Spleen (tissue), 11 donors: Measurements from ENCODE around the gene PCED1A. TPM values are rescaled to one million over a fixed set of nuclear protein-coding genes. Genes with fewer than 3 reads are reported as not detected.

Experiments used
- DNase-seq: peaks from one replicate; pipeline ENCODE4 v3.0.0-alpha.2; 2020
- H3K27ac ChIP-seq, 8 donors: fragments of 200-600 bp; sonication (generic) in 7 of 8; 1 replicate in 4 of 8; 2 replicates in 4 of 8; pipeline versions ENCODE4 v1.5.0 to v1.8.0; 2016 to 2021; ENCODE audit warnings: inconsistent platforms in 4 of 8, mild to moderate bottlenecking in 4 of 8, moderate library complexity in 1 of 8
- H3K27me3 ChIP-seq, 7 donors: fragments of 200-600 bp; sonication (generic) in 6 of 7; replicated peaks in 1 of 7; 1 replicate in 4 of 7; 2 replicates in 3 of 7; pipeline versions ENCODE4 v1.5.0 to v1.8.0; 2016 to 2021; ENCODE audit warnings: inconsistent platforms in 3 of 7, mild to moderate bottlenecking in 1 of 7
- H3K36me3 ChIP-seq, 6 donors: fragments of 200-600 bp; sonication (generic) in 5 of 6; 1 replicate in 4 of 6; 2 replicates in 2 of 6; pipeline versions ENCODE4 v1.5.0 to v1.8.0; 2016 to 2021; ENCODE audit warnings: inconsistent platforms in 2 of 6
- H3K4me1 ChIP-seq, 6 donors: fragments of 200-600 bp; sonication (generic) in 5 of 6; 1 replicate in 3 of 6; 2 replicates in 3 of 6; pipeline versions ENCODE4 v1.5.0 to v1.8.0; 2016 to 2021; ENCODE audit warnings: inconsistent platforms in 3 of 6
- H3K4me3 ChIP-seq, 8 donors: fragments of 200-600 bp; sonication (generic) in 7 of 8; 1 replicate in 4 of 8; 2 replicates in 4 of 8; pipeline versions ENCODE4 v1.5.0 to v1.8.0; 2016 to 2021; ENCODE audit warnings: inconsistent platforms in 4 of 8, mild to moderate bottlenecking in 4 of 8, moderate library complexity in 2 of 8
- H3K9me3 ChIP-seq, 8 donors: fragments of 200-600 bp; sonication (generic) in 7 of 8; 1 replicate in 4 of 8; 2 replicates in 4 of 8; pipeline versions ENCODE4 v1.5.0 to v1.8.0; 2016 to 2021; ENCODE audit warnings: inconsistent platforms in 4 of 8
- CTCF ChIP-seq, 11 experiments: fragments of 200-600 bp in 7 of 11; fragments of 450-650 bp in 4 of 11; sonication (generic) in 4 of 11; IDR thresholded peaks in 8 of 11; conservative IDR thresholded peaks in 3 of 11; 1 replicate in 7 of 11; 2 replicates in 4 of 11; pipeline versions ENCODE4 v1.4.0 to v1.8.0; 2016 to 2021; ENCODE audit warnings: antibody characterized with exemption in 11 of 11, inconsistent platforms in 4 of 11, mild to moderate bottlenecking in 1 of 11
- POLR2A ChIP-seq, 3 donors: fragments of 450-650 bp; IDR thresholded peaks; one replicate each; pipeline ENCODE4 v1.5.1; 2017; ENCODE audit warnings: antibody characterized with exemption in 3 of 3, mild to moderate bottlenecking in 1 of 3
- POLR2AphosphoS5 ChIP-seq, 3 donors: sonication (generic); formaldehyde crosslinking; IDR thresholded peaks; one replicate each; pipeline ENCODE4 v1.5.1; 2017; ENCODE audit warnings: antibody characterized with exemption in 3 of 3
- WGBS, 5 donors: extraction: QIAGEN DNeasy Blood & Tissue Kit in 3 of 5; methylation state at CpG; one replicate each; pipeline versions ENCODE4 v1.1.5 to v1.1.7; 2013 to 2018; 5-methylcytosine and 5-hydroxymethylcytosine counted together
- intact Hi-C: fragments of 100-400 bp; cut with DNase I; formaldehyde crosslinking; loops from one replicate; pipeline ENCODE4 v1.15.0; 2023; ENCODE audit warnings: low total_unique reads
- polyA plus RNA-seq, 3 donors: library from polyadenylated mRNA; stranded (reverse); fragments of 200-250 nt; gene quantifications; one replicate each; pipeline ENCODE4 v1.2.1, GENCODE V29; 2013
- total RNA-seq, 7 donors: library from RNA; depleted of rRNA in 3 of 7; stranded (reverse); fragments of >200 nt in 3 of 7; fragmentation: NEBNext Ultra II Directional in 4 of 7; extraction: Animal tissue kit (Norgen Biotek cat#: 25700) in 4 of 7; gene quantifications; one replicate each; pipeline versions ENCODE4 v1.1.0 to v1.2.1, GENCODE V29; 2016 to 2021
- donor health status: healthy with polysubstance abuse.
- donor health status: DM: no; HTN: no; CAD: no; lungs with moderate emphysema.
- donor health status: DM: no; HTN: no; CAD: no.
- donor health status: Bipolar disorder and iron deficiency.
- donor health status: healthy.
- donor health status: DM: no; HTN: no; CAD: no.
- donor health status: DM: yes; HTN: yes; CAD: no.

The PCED1A gene
- total and polyA plus RNA-seq, 10 donors: 38.2 to 165 (median 56.9) TPM

GRCh38 chr20:2871661-2872458, 31.4 kb upstream of the PCED1A start:
- no peak for DNase-seq
- Histone ChIP-seq H3K27ac (peak overlapping the region in 3 of 8 donors; percentile 91 to 94 (median 93)), H3K36me3 (peaks cover 0 to 7% (median under 1%) of the 10 kb centered on the region in 6 donors), H3K9me3 (no peaks in the 10 kb centered on the region), H3K27me3 (peaks cover 0 to 14% (median 0%) of the 10 kb centered on the region in 7 donors), H3K4me3 (peak overlapping the region; percentile 81 to 95 (median 92)), H3K4me1 (peaks cover 8 to 74% (median 59%) of the 10 kb centered on the region in 6 donors)
- TF ChIP-seq POLR2A (IDR thresholded peaks at IDR 0.05) (no peak), CTCF (IDR thresholded peaks at IDR 0.05 in 8 of 11, conservative IDR thresholded peaks at IDR 0.05 in 3 of 11) (no peak), POLR2AphosphoS5 (IDR thresholded peaks at IDR 0.05) (no peak)
- intact Hi-C loops: loop anchor here (10.0 kb wide), 1 partner anchor 123 kb away; no protein-coding TSS in a partner anchor
- 22 to 37% (median 25%) methylated on average over 24 to 34 of the region's 34 CpGs for WGBS, 5 donors

DNA sequence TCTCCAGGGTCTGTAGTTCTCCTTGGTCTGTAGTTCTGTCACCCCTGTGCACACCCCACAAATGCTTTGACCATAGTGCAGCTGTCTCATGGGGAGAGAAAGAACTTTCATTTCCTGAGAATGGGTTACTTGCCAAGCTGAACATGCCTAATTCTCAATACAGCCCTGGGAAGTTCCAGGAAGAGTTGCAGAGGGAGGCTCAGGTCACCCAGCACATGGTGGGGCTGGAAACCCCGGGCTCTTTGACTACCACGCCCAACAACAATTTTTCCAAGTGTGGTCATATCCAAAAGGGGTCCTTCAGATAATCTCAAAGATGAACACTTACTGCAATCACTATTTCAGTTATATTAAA, 30.6 kb upstream of the PCED1A start:
- 43 to 71% (median 57%) methylated on average over 2 of the region's 2 CpGs for WGBS, 5 donors
- intact Hi-C loops: loop anchor here (10.0 kb wide), 1 partner anchor 124 kb away; no protein-coding TSS in a partner anchor
- H3K4me1 ChIP-seq: peaks cover 8 to 72% (median 57%) of the 10 kb centered on the region in 6 donors
- no peak for TF ChIP-seq POLR2AphosphoS5 (IDR thresholded peaks at IDR 0.05)
- TF ChIP-seq POLR2A (IDR thresholded peaks at IDR 0.05): no peak
- TF ChIP-seq CTCF (IDR thresholded peaks at IDR 0.05 in 8 of 11, conservative IDR thresholded peaks at IDR 0.05 in 3 of 11): no peak
- peaks cover 0 to 14% (median 7%) of the 10 kb centered on the region in 6 donors for H3K36me3 ChIP-seq
- DNase-seq: no peak
- no peak overlapping the region for H3K27ac ChIP-seq
- no peaks in the 10 kb centered on the region for H3K9me3 ChIP-seq
- peaks cover 0 to 14% (median 0%) of the 10 kb centered on the region in 7 donors for H3K27me3 ChIP-seq
- no peak overlapping the region for H3K4me3 ChIP-seq

- WGBS, 5 donors: 94 to 100% (median 96%) methylated on average over 3 of the region's 3 CpGs
- Histone ChIP-seq H3K4me1 (peaks cover under 1 to 71% (median 40%) of the 10 kb centered on the region in 6 donors), H3K27ac (no peak overlapping the region), H3K4me3 (no peak overlapping the region), H3K9me3 (no peaks in the 10 kb centered on the region), H3K27me3 (peaks cover 0 to 14% (median 0%) of the 10 kb centered on the region in 7 donors), H3K36me3 (peaks cover 0 to 31% (median 20%) of the 10 kb centered on the region in 6 donors)
- no peak for TF ChIP-seq POLR2AphosphoS5 (IDR thresholded peaks at IDR 0.05)
- TF ChIP-seq CTCF (IDR thresholded peaks at IDR 0.05 in 8 of 11, conservative IDR thresholded peaks at IDR 0.05 in 3 of 11): no peak
- no peak for TF ChIP-seq POLR2A (IDR thresholded peaks at IDR 0.05)
- intact Hi-C loops: no loop called here
- DNase-seq: no peak
These were observed 28.9 kb upstream of the PCED1A start for GRCh38 chr20:2869381-2869780.
